LHCN-M2 (cell line): ENCODE data around the gene PPP3CA. TPM values are rescaled to one million over a fixed set of nuclear protein-coding genes. Genes with fewer than 3 reads are reported as not detected.
A peak's percentile ranks its signal among the peaks of the same experiment; 100 is the strongest.

Experiments used
- DNase-seq: peaks from one replicate; pipeline ENCODE4 v3.0.0-alpha.2; 2012; ENCODE audit warnings: low read depth
- total RNA-seq: library from RNA; depleted of rRNA; stranded (reverse); fragments of >200 nt; gene quantifications from 2 replicates; pipeline ENCODE4 v1.2.3, GENCODE V29; 2014

Gene PPP3CA
- total RNA-seq, 1 experiment from 2014 or later: 36.1 TPM

GRCh38 chr4:101289306-101289705, 58.0 kb downstream of the PPP3CA start:
- no peak for DNase-seq

GRCh38 chr4:101288365-101289145, 58.8 kb downstream of the PPP3CA start:
- no peak for DNase-seq

- no peak for DNase-seq
These were observed 60.0 kb downstream of the PPP3CA start for GRCh38 chr4:101287324-101287723.

- peak; percentile 50 for DNase-seq
These were observed 60.7 kb downstream of the PPP3CA start for GRCh38 chr4:101286663-101287062.

- DNase-seq: no peak
These were observed 61.3 kb downstream of the PPP3CA start for GRCh38 chr4:101285985-101286384.

- peak; percentile 63 for DNase-seq
These were observed 62.8 kb downstream of the PPP3CA start for GRCh38 chr4:101284546-101284945.

- DNase-seq: no peak
These were observed 63.9 kb downstream of the PPP3CA start for GRCh38 chr4:101283434-101283833.

- no peak for DNase-seq
These were observed 65.1 kb downstream of the PPP3CA start for GRCh38 chr4:101282076-101282844.

- no peak for DNase-seq
These were observed 66.3 kb downstream of the PPP3CA start for GRCh38 chr4:101280866-101281600.

- DNase-seq: peak; percentile 61
These were observed 67.9 kb downstream of the PPP3CA start for GRCh38 chr4:101279377-101279871.

GRCh38 chr4:101277671-101278070, 69.7 kb downstream of the PPP3CA start:
- peak; percentile 65 for DNase-seq

- DNase-seq: no peak
These were observed 70.7 kb downstream of the PPP3CA start for GRCh38 chr4:101276661-101277060.

- no peak for DNase-seq
These were observed 72.2 kb downstream of the PPP3CA start for GRCh38 chr4:101274888-101275752.

- DNase-seq: no peak
These were observed 75.8 kb downstream of the PPP3CA start for GRCh38 chr4:101271516-101271915.

- no peak for DNase-seq
These were observed 77.6 kb downstream of the PPP3CA start for GRCh38 chr4:101269682-101270081.

- DNase-seq: no peak
These were observed 81.5 kb downstream of the PPP3CA start for GRCh38 chr4:101265816-101266172.

GRCh38 chr4:101264993-101265815, 82.1 kb downstream of the PPP3CA start:
- DNase-seq: no peak

GRCh38 chr4:101264512-101264911, 82.8 kb downstream of the PPP3CA start:
- DNase-seq: no peak

- no peak for DNase-seq
These were observed 84.6 kb downstream of the PPP3CA start for GRCh38 chr4:101262683-101263082.

GRCh38 chr4:101259876-101260275, 87.5 kb downstream of the PPP3CA start:
- no peak for DNase-seq
